H9 (cell line): Measurements from ENCODE around the gene USP34. TPM values are rescaled to one million over a fixed set of nuclear protein-coding genes. Genes with fewer than 3 reads are reported as not detected.

ENCODE experiments used
- DNase-seq: peaks from one replicate; pipeline ENCODE4 v3.0.0-alpha.2; 2017
- H2AFZ ChIP-seq: one replicate; pipeline ENCODE4 v1.6.1; 2013; ENCODE audit warnings: mild to moderate bottlenecking, low read length, control low read depth, moderate library complexity
- H2AK5ac ChIP-seq: 2 replicates; pipeline ENCODE4 v1.6.1; 2013; ENCODE audit warnings: low read length, control low read depth, mixed read lengths; ENCODE audit not compliant: insufficient read length
- H2BK120ac ChIP-seq: one replicate; pipeline ENCODE4 v1.6.1; 2013; ENCODE audit warnings: low read depth, mild to moderate bottlenecking, low read length, control low read depth, inconsistent platforms; ENCODE audit not compliant: poor library complexity, severe bottlenecking
- H2BK12ac ChIP-seq: 2 replicates; pipeline ENCODE4 v1.6.1; 2013; ENCODE audit warnings: low read length, control low read depth, mixed read lengths, low read depth; ENCODE audit not compliant: insufficient read length
- H2BK15ac ChIP-seq: 2 replicates; pipeline ENCODE4 v1.6.1; 2013; ENCODE audit warnings: low read depth, low read length, control low read depth
- H2BK20ac ChIP-seq: one replicate; pipeline ENCODE4 v1.6.1; 2013; ENCODE audit warnings: low read depth, mild to moderate bottlenecking, low read length, control low read depth, inconsistent platforms; ENCODE audit not compliant: poor library complexity, severe bottlenecking
- H2BK5ac ChIP-seq: 2 replicates; pipeline ENCODE4 v1.6.1; 2013; ENCODE audit warnings: low read length, control low read depth, mixed read lengths; ENCODE audit not compliant: insufficient read length
- H3K14ac ChIP-seq: 2 replicates; pipeline ENCODE4 v1.6.1; 2013; ENCODE audit warnings: low read length, control low read depth; ENCODE audit not compliant: insufficient read depth
- H3K18ac ChIP-seq: 2 replicates; pipeline ENCODE4 v1.6.1; 2013; ENCODE audit warnings: low read depth, mild to moderate bottlenecking, mixed read lengths, low read length, control low read depth; ENCODE audit not compliant: insufficient read length
- H3K23ac ChIP-seq: 2 replicates; pipeline ENCODE4 v1.6.1; 2013; ENCODE audit warnings: low read length, control low read depth, mixed read lengths, low read depth; ENCODE audit not compliant: insufficient read length
- H3K23me2 ChIP-seq: 2 replicates; pipeline ENCODE4 v1.6.1; 2013; ENCODE audit warnings: low read depth, mild to moderate bottlenecking, mixed read lengths, low read length, control low read depth; ENCODE audit not compliant: insufficient read length, poor library complexity, severe bottlenecking
- H3K27ac ChIP-seq: 2 replicates; pipeline ENCODE4 v1.5.1; 2013; ENCODE audit warnings: low read length, control low read depth, mixed read lengths, low read depth; ENCODE audit not compliant: insufficient read length
- H3K27me3 ChIP-seq: 2 replicates; pipeline ENCODE4 v1.6.1; 2013; ENCODE audit warnings: low read length, control low read depth, inconsistent platforms; ENCODE audit not compliant: insufficient read depth
- H3K4ac ChIP-seq: 2 replicates; pipeline ENCODE4 v1.6.1; 2013; ENCODE audit warnings: low read depth, mild to moderate bottlenecking, control low read depth, inconsistent platforms, low read length, moderate library complexity
- H3K4me1 ChIP-seq: 2 replicates; pipeline ENCODE4 v1.6.1; 2013; ENCODE audit warnings: low read length, control low read depth, inconsistent platforms; ENCODE audit not compliant: insufficient read depth
- H3K4me2 ChIP-seq: 2 replicates; pipeline ENCODE4 v1.6.1; 2013; ENCODE audit warnings: low read length, control low read depth, mixed read lengths; ENCODE audit not compliant: insufficient read length, insufficient read depth
- H3K56ac ChIP-seq: 2 replicates; pipeline ENCODE4 v1.6.1; 2013; ENCODE audit warnings: low read depth, mild to moderate bottlenecking, mixed read lengths, low read length, control low read depth; ENCODE audit not compliant: insufficient read length
- H3K79me1 ChIP-seq: 2 replicates; pipeline ENCODE4 v1.6.1; 2013; ENCODE audit warnings: low read depth, mild to moderate bottlenecking, moderate library complexity, low read length, control low read depth, inconsistent platforms; ENCODE audit not compliant: insufficient read depth, poor library complexity, severe bottlenecking
- H3K79me2 ChIP-seq: 2 replicates; pipeline ENCODE4 v1.6.1; 2013; ENCODE audit warnings: low read length, control low read depth, inconsistent platforms; ENCODE audit not compliant: insufficient read depth
- H3K9ac ChIP-seq: 2 replicates; pipeline ENCODE4 v1.6.1; 2013; ENCODE audit warnings: low read length, control low read depth, mixed read lengths; ENCODE audit not compliant: insufficient read length; ENCODE audit errors: extremely low read depth
- H3K9me3 ChIP-seq: one replicate; pipeline ENCODE4 v1.6.1; 2013; ENCODE audit warnings: low read depth, low read length, inconsistent platforms; ENCODE audit not compliant: control insufficient read depth
- H3T11ph ChIP-seq: one replicate; pipeline ENCODE4 v1.6.1; 2013; ENCODE audit warnings: mild to moderate bottlenecking, low read length, control low read depth, inconsistent platforms
- H4K20me1 ChIP-seq: one replicate; pipeline ENCODE4 v1.6.1; 2013; ENCODE audit not compliant: control insufficient read depth, insufficient read length, insufficient read depth
- H4K5ac ChIP-seq: 2 replicates; pipeline ENCODE4 v1.6.1; 2013; ENCODE audit warnings: low read depth, mild to moderate bottlenecking, mixed read lengths, low read length, control low read depth; ENCODE audit not compliant: insufficient read length
- H4K8ac ChIP-seq: replicated peaks from 2 replicates; pipeline ENCODE4 v1.6.1; 2013; ENCODE audit warnings: low read length, control low read depth, mixed read lengths, low read depth; ENCODE audit not compliant: insufficient read length
- H4K91ac ChIP-seq: 2 replicates; pipeline ENCODE4 v1.6.1; 2013; ENCODE audit warnings: low read depth, mild to moderate bottlenecking, moderate library complexity, mixed read lengths, low read length, control low read depth; ENCODE audit not compliant: insufficient read length
- H3K27ac Mint-ChIP-seq, 3 experiments: 2 replicates in 2 of 3; 3 replicates in 1 of 3; pipeline ENCODE4 v1.8.0; 2020 to 2021; ENCODE audit warnings: mixed read lengths in 3 of 3, mild to moderate bottlenecking in 1 of 3, moderate library complexity in 1 of 3
- H3K27me3 Mint-ChIP-seq: 2 replicates; pipeline ENCODE4 v1.8.0; 2021; ENCODE audit warnings: low read depth, mild to moderate bottlenecking, moderate library complexity, mixed read lengths
- H3K36me3 Mint-ChIP-seq, 3 experiments: 2 replicates in 2 of 3; 3 replicates in 1 of 3; pipeline ENCODE4 v1.8.0; 2020 to 2021; ENCODE audit warnings: low read depth in 3 of 3, mixed read lengths in 3 of 3; ENCODE audit not compliant: insufficient read depth in 1 of 3
- H3K4me1 Mint-ChIP-seq, 2 experiments: 2 replicates each; pipeline ENCODE4 v1.8.0; 2020; ENCODE audit warnings: mixed read lengths in 2 of 2
- H3K4me3 Mint-ChIP-seq, 2 experiments: 2 replicates in 1 of 2; 3 replicates in 1 of 2; pipeline ENCODE4 v1.8.0; 2020 to 2021; ENCODE audit warnings: mild to moderate bottlenecking in 2 of 2, mixed read lengths in 2 of 2, moderate library complexity in 1 of 2
- H3K9me3 Mint-ChIP-seq, 2 experiments: 2 replicates in 1 of 2; 3 replicates in 1 of 2; pipeline ENCODE4 v1.8.0; 2020; ENCODE audit warnings: mild to moderate bottlenecking in 2 of 2, mixed read lengths in 2 of 2, moderate library complexity in 1 of 2
- WGBS: extraction: QIAGEN DNeasy Blood & Tissue Kit; methylation state at CpG from one replicate; pipeline ENCODE4 v1.1.7; 2013; ENCODE audit warnings: missing lambda C conversion rate, low lambda C conversion rate, mixed read lengths; ENCODE audit not compliant: insufficient read length; ENCODE audit errors: extremely low coverage; 5-methylcytosine and 5-hydroxymethylcytosine counted together
- total RNA-seq: library from RNA; stranded (reverse); gene quantifications from 2 replicates; pipeline ENCODE4 v1.2.1, GENCODE V29; 2021
- TF ChIP-seq, protein P1 (sequence below): fragments of 200-600 bp; sonication (generic); conservative IDR thresholded peaks from 3 replicates; pipeline ENCODE4 v1.8.0; 2021; ENCODE audit warnings: antibody characterized with exemption, mild to moderate bottlenecking

USP34 gene
- total RNA-seq, 1 experiment from 2014 or later = 93.9 TPM

DNA sequence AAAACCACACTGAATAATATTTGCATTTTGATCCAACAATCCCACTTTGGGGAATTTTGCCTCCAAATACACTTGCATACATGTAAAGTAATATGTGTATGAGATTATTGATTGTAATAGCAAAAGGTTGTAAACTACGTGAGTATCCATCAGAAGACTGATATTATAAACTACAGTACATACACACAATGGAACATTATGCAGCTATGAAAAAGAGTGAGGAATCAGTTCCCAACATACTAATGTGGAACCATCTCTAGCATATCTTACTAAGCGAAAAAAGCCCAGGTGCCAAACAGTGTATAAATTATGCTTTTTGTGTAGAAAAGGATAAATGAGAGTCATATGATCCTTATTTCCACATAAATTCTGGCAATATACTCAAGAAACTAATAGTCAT is 324.9 kb downstream of the USP34 start:
- H2AK5ac ChIP-seq = no peak overlapping the region
- H3T11ph ChIP-seq = no peak overlapping the region
- H2BK20ac ChIP-seq = no peak overlapping the region
- H3K79me1 ChIP-seq = no peaks in the 10 kb centered on the region
- H3K9me3 ChIP-seq = no peaks in the 10 kb centered on the region
- H3K27me3 ChIP-seq = no peaks in the 10 kb centered on the region
- no peak overlapping the region for H4K91ac ChIP-seq
- Mint-ChIP-seq H3K4me3 (peak overlapping the region; percentile 70 to 80; a peak in 3 of 5 replicates), H3K4me1 (peaks cover 0 to 7% of the 10 kb centered on the region in 2 experiments; a peak in 1 of 4 replicates), H3K27me3 (no peaks in the 10 kb centered on the region), H3K36me3 (peaks cover 0 to 18% (median 10%) of the 10 kb centered on the region in 3 experiments; a peak in 4 of 7 replicates), H3K9me3 (peaks cover 2 to 3% of the 10 kb centered on the region in 2 experiments; a peak in 2 of 5 replicates), H3K27ac (no peak overlapping the region)
- H3K4me1 ChIP-seq = no peaks in the 10 kb centered on the region
- no peak overlapping the region for H3K27ac ChIP-seq
- no peak overlapping the region for H3K23ac ChIP-seq
- H3K9ac ChIP-seq = no peak overlapping the region
- TF ChIP-seq, protein P1, sequence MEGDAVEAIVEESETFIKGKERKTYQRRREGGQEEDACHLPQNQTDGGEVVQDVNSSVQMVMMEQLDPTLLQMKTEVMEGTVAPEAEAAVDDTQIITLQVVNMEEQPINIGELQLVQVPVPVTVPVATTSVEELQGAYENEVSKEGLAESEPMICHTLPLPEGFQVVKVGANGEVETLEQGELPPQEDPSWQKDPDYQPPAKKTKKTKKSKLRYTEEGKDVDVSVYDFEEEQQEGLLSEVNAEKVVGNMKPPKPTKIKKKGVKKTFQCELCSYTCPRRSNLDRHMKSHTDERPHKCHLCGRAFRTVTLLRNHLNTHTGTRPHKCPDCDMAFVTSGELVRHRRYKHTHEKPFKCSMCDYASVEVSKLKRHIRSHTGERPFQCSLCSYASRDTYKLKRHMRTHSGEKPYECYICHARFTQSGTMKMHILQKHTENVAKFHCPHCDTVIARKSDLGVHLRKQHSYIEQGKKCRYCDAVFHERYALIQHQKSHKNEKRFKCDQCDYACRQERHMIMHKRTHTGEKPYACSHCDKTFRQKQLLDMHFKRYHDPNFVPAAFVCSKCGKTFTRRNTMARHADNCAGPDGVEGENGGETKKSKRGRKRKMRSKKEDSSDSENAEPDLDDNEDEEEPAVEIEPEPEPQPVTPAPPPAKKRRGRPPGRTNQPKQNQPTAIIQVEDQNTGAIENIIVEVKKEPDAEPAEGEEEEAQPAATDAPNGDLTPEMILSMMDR = no peak
- H2BK120ac ChIP-seq = no peak overlapping the region
- H4K8ac ChIP-seq = no peak overlapping the region
- no peak overlapping the region for H2AFZ ChIP-seq
- H3K4ac ChIP-seq = no peak overlapping the region
- H4K20me1 ChIP-seq = no peaks in the 10 kb centered on the region
- 0 out of 2 replicates have a peak, but pooled peaks cover 1% of the 10 kb centered on the region for H3K79me2 ChIP-seq
- no peak overlapping the region for H3K14ac ChIP-seq
- H2BK15ac ChIP-seq = no peak overlapping the region
- H3K56ac ChIP-seq = no peak overlapping the region
- no CpG with 5 or more reads among the region's 2 CpGs for WGBS
- H3K18ac ChIP-seq = no peak overlapping the region
- no peak overlapping the region for H3K4me2 ChIP-seq
- no peak for DNase-seq
- H4K5ac ChIP-seq = no peak overlapping the region
- no peaks in the 10 kb centered on the region for H3K23me2 ChIP-seq
- H2BK12ac ChIP-seq = no peak overlapping the region
- no peak overlapping the region for H2BK5ac ChIP-seq
